HepG2 (cell line): ENCODE results near the gene NAE1. TPM values are rescaled to one million over a fixed set of nuclear protein-coding genes. Genes with fewer than 3 reads are reported as not detected.

Experiments
- ATAC-seq: fragments of 200-7000 bp; cut with Tn5 transposase; 3 replicates; pipeline ENCODE4 v1.9.1; 2020; ENCODE audit warnings: mild to moderate bottlenecking, moderate library complexity
- BruUV-seq: library from RNA; stranded (reverse); fragments of 400-500 nt; replicated peaks from 2 replicates; lab custom pipeline; 2021; lab: Mats Ljungman, UMichigan
- CTCF ChIA-PET: fragments of 300-600 bp; formaldehyde crosslinking; extraction: SDS; loops from one replicate; lab custom pipeline; 2021; ENCODE audit warnings: low total read pairs, inconsistent platforms, low intra/inter-chr PET ratio; lab: Yijun Ruan, JAX
- POLR2A ChIA-PET: fragments of 350-600 bp; sonication (Branson Sonifier 250); formaldehyde crosslinking; loops from one replicate; lab custom pipeline; 2020; ENCODE audit warnings: antibody characterized with exemption, inconsistent platforms; lab: Yijun Ruan, JAX
- DNase-seq: peaks from one replicate; pipeline ENCODE4 v3.0.0-alpha.2; 2015; ENCODE audit warnings: low spot score
- FAIRE-seq: peaks from 3 replicates; lab custom pipeline; 2011; peaks lifted over from hg19 to GRCh38; lab: Jason Lieb, UNC
- H2AFZ ChIP-seq: one replicate; pipeline ENCODE4 v1.6.1; 2011; ENCODE audit warnings: low read length, inconsistent platforms
- H3K27ac ChIP-seq: fragments of 300-600 bp; 3 replicates; pipeline ENCODE4 v1.8.0; 2011; ENCODE audit warnings: mixed run types, mild to moderate bottlenecking, mixed read lengths, low read length, inconsistent platforms; ENCODE audit not compliant: insufficient read depth; ENCODE audit errors: extremely low read length
- H3K27me3 ChIP-seq, 2 experiments: fragments of 200-600 bp in 1 of 2; 2 replicates in 1 of 2; 3 replicates in 1 of 2; pipeline versions ENCODE4 v1.6.0 to v1.8.0; 2011; ENCODE audit warnings: low read length in 2 of 2, mild to moderate bottlenecking in 2 of 2, moderate library complexity in 2 of 2, inconsistent platforms in 1 of 2; ENCODE audit not compliant: insufficient read depth in 2 of 2, control insufficient read depth in 1 of 2
- H3K36me3 ChIP-seq, 2 experiments: fragments of 200-600 bp in 1 of 2; replicated peaks in 1 of 2; 2 replicates in 1 of 2; 3 replicates in 1 of 2; pipeline versions ENCODE4 v1.5.1 to v1.8.0; 2011; ENCODE audit warnings: low read length in 2 of 2, inconsistent platforms in 1 of 2; ENCODE audit not compliant: insufficient read depth in 2 of 2, control insufficient read depth in 1 of 2
- H3K4me1 ChIP-seq: 2 replicates; pipeline ENCODE4 v1.5.1; 2012; ENCODE audit warnings: low read length, inconsistent platforms; ENCODE audit not compliant: insufficient read depth
- H3K4me2 ChIP-seq: 2 replicates; pipeline ENCODE4 v1.6.0; 2011; ENCODE audit warnings: low read depth, low read length, inconsistent platforms
- H3K4me3 ChIP-seq, 3 experiments: fragments of 200-600 bp in 1 of 3; sonication (generic), shearing (Covaris generic) in 1 of 3; replicated peaks in 1 of 3; 2 replicates each; pipeline ENCODE4 v1.5.1; 2011 to 2016; ENCODE audit warnings: low read length in 3 of 3, inconsistent platforms in 2 of 3, low read depth in 2 of 3, mild to moderate bottlenecking in 2 of 3, control low read depth in 1 of 3, mixed read lengths in 1 of 3; ENCODE audit not compliant: insufficient read depth in 1 of 3
- H3K79me2 ChIP-seq: one replicate; pipeline ENCODE4 v1.6.1; 2011; ENCODE audit warnings: low read length, inconsistent platforms; ENCODE audit not compliant: insufficient read depth
- H3K9ac ChIP-seq: 2 replicates; pipeline ENCODE4 v1.6.0; 2011; ENCODE audit warnings: mild to moderate bottlenecking, low read depth, low read length, inconsistent platforms; ENCODE audit not compliant: insufficient read depth
- H3K9me3 ChIP-seq: 2 replicates; pipeline ENCODE4 v1.5.1; 2012; ENCODE audit warnings: mild to moderate bottlenecking, low read length
- H4K20me1 ChIP-seq: 2 replicates; pipeline ENCODE4 v1.6.0; 2011; ENCODE audit warnings: inconsistent platforms, mild to moderate bottlenecking, low read length, moderate library complexity; ENCODE audit not compliant: insufficient read depth
- HOXA5 ChIP-seq: sonication (generic); formaldehyde crosslinking; IDR thresholded peaks from 2 replicates; pipeline ENCODE4 v1.4.0; 2020; ENCODE audit warnings: missing genetic modification reagents
- PHF20 ChIP-seq: sonication (generic); formaldehyde crosslinking; IDR thresholded peaks from 2 replicates; pipeline ENCODE4 v1.5.0; 2020; ENCODE audit warnings: mild to moderate bottlenecking, missing genetic modification reagents
- POLR2G ChIP-seq: fragments of 200-400 bp; formaldehyde crosslinking; IDR thresholded peaks from 2 replicates; pipeline ENCODE4 v1.6.1; 2018; ENCODE audit warnings: mild to moderate bottlenecking, low read depth, low read length, moderate library complexity
- ZNF124 ChIP-seq: sonication (generic); formaldehyde crosslinking; IDR thresholded peaks from 2 replicates; pipeline ENCODE4 v1.4.0; 2020; ENCODE audit warnings: missing genetic modification reagents
- ZNF20 ChIP-seq: sonication (generic); formaldehyde crosslinking; IDR thresholded peaks from 2 replicates; pipeline ENCODE4 v1.4.0; 2020; ENCODE audit warnings: mild to moderate bottlenecking, moderate library complexity, missing genetic modification reagents
- ZNF746 ChIP-seq: sonication (generic); formaldehyde crosslinking; IDR thresholded peaks from 2 replicates; pipeline ENCODE4 v1.8.0; 2022; ENCODE audit warnings: mild to moderate bottlenecking, missing genetic modification reagents
- WGBS: methylation state at CpG from one replicate; pipeline ENCODE4 v1.1.6; 2017; ENCODE audit warnings: low lambda C conversion rate; 5-methylcytosine and 5-hydroxymethylcytosine counted together
- in situ Hi-C: cut with HindIII; loops from 2 replicates; pipeline ENCODE4 v1.10.0; 2017; ENCODE audit warnings: low pct_unique_long_range_greater_than_20kb; ENCODE audit not compliant: extremely low pct_ligation_motif_present
- intact Hi-C: fragments of 100-400 bp; cut with micrococcal nuclease; formaldehyde crosslinking; loops from one replicate; pipeline ENCODE4 v1.10.0; 2022; ENCODE audit not compliant: unreplicated experiment
- polyA plus RNA-seq, 8 experiments: library from polyadenylated mRNA; depleted of rRNA in 3 of 8; stranded (reverse) in 7 of 8; unstranded in 1 of 8; fragments of >200 nt; fragmentation: Illumina TruSeq in 4 of 8; extraction: Trizol in 4 of 8; gene quantifications; 2 replicates each; pipeline versions ENCODE4 v1.2.1 to v1.2.3, GENCODE V29; 2011 to 2016; ENCODE audit warnings: low read depth in 4 of 8, missing spikeins in 1 of 8, mixed read lengths in 1 of 8; ENCODE audit not compliant: insufficient read depth in 1 of 8
- total RNA-seq, 5 experiments: library from RNA; depleted of rRNA; stranded (reverse); fragments of >200 nt; fragmentation: Illumina TruSeq; extraction: Trizol; gene quantifications; 2 replicates each; pipeline ENCODE4 v1.2.3, GENCODE V29; 2016; ENCODE audit warnings: low read depth in 1 of 5
- TF ChIP-seq, protein P1 (sequence below): sonication (generic); formaldehyde crosslinking; IDR thresholded peaks from 2 replicates; pipeline ENCODE4 v1.5.0; 2020; ENCODE audit warnings: mild to moderate bottlenecking, missing genetic modification reagents
- TF ChIP-seq, protein P2 (sequence below): sonication (generic); formaldehyde crosslinking; IDR thresholded peaks from 2 replicates; pipeline ENCODE4 v1.4.0; 2020; ENCODE audit warnings: mild to moderate bottlenecking, low read depth, missing genetic modification reagents
- TF ChIP-seq, protein P3 (sequence below): IDR thresholded peaks from 2 replicates; pipeline ENCODE4 v1.6.1; 2016; ENCODE audit warnings: mild to moderate bottlenecking

NAE1 gene
- total and polyA plus RNA-seq, 2 of the 13 experiments (the other 11 are each of a cell fraction or from before 2014, with no cell fraction given), result 95.7 to 206 TPM

DNA sequence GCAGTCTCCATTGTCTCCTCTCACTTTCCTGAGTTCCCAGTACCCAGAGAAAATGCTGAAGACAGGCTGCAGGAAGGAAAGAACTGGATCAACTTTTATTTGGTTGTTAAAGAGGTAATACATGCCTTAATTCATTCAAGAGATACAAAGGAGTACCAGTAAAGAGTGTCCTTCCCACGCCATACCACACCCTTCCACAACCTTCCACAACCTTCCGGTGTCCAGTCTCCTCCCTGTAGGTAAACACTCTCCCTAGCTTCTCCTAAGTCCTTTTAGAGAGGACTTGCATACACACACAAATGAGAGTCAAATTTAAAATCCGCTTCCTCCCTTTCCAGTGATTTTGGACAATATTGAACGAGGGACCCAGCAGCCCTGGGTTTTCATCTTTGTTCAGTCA lies 10.6 kb upstream of the NAE1 start:
- Histone ChIP-seq H3K27me3 (peaks cover 7 to 49% of the 10 kb centered on the region in 2 experiments; a peak in 4 of 5 replicates), H3K79me2 (no peaks in the 10 kb centered on the region), H3K4me1 (peaks cover 15% of the 10 kb centered on the region; the same call in 1 of the 2 replicates), H2AFZ (no peak overlapping the region), H3K9ac (no peak overlapping the region), H3K27ac (no peak overlapping the region), H3K36me3 (no peaks in the 10 kb centered on the region), H3K9me3 (no peaks in the 10 kb centered on the region), H4K20me1 (no peaks in the 10 kb centered on the region), H3K4me2 (no peak overlapping the region), H3K4me3 (no peak overlapping the region)
- ChIA-PET POLR2A (no interaction called here), CTCF (no interaction called here)
- intact Hi-C loops, result loop anchor here (10.0 kb wide), 1 partner anchor 87 kb away; the partner anchor contains the start of gene DYNC1LI2
- FAIRE-seq (no peak), ATAC-seq (no peak), DNase-seq (no peak)
- in situ Hi-C loops, result no loop called here
- 16% methylated on average over 4 of the region's 4 CpGs for WGBS
- no TSS peak for BruUV-seq
- TF ChIP-seq, protein P1, sequence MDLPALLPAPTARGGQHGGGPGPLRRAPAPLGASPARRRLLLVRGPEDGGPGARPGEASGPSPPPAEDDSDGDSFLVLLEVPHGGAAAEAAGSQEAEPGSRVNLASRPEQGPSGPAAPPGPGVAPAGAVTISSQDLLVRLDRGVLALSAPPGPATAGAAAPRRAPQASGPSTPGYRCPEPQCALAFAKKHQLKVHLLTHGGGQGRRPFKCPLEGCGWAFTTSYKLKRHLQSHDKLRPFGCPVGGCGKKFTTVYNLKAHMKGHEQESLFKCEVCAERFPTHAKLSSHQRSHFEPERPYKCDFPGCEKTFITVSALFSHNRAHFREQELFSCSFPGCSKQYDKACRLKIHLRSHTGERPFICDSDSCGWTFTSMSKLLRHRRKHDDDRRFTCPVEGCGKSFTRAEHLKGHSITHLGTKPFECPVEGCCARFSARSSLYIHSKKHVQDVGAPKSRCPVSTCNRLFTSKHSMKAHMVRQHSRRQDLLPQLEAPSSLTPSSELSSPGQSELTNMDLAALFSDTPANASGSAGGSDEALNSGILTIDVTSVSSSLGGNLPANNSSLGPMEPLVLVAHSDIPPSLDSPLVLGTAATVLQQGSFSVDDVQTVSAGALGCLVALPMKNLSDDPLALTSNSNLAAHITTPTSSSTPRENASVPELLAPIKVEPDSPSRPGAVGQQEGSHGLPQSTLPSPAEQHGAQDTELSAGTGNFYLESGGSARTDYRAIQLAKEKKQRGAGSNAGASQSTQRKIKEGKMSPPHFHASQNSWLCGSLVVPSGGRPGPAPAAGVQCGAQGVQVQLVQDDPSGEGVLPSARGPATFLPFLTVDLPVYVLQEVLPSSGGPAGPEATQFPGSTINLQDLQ, result no peak
- TF ChIP-seq ZNF124 (CRISPR knock-in tag) (no peak), PHF20 (CRISPR knock-in tag) (no peak), ZNF746 (CRISPR knock-in tag) (no peak), POLR2G (no peak), ZNF20 (no peak), HOXA5 (no peak)
- TF ChIP-seq, protein P2, sequence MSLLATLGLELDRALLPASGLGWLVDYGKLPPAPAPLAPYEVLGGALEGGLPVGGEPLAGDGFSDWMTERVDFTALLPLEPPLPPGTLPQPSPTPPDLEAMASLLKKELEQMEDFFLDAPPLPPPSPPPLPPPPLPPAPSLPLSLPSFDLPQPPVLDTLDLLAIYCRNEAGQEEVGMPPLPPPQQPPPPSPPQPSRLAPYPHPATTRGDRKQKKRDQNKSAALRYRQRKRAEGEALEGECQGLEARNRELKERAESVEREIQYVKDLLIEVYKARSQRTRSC (CRISPR knock-in tag), result no peak
- TF ChIP-seq, protein P3, sequence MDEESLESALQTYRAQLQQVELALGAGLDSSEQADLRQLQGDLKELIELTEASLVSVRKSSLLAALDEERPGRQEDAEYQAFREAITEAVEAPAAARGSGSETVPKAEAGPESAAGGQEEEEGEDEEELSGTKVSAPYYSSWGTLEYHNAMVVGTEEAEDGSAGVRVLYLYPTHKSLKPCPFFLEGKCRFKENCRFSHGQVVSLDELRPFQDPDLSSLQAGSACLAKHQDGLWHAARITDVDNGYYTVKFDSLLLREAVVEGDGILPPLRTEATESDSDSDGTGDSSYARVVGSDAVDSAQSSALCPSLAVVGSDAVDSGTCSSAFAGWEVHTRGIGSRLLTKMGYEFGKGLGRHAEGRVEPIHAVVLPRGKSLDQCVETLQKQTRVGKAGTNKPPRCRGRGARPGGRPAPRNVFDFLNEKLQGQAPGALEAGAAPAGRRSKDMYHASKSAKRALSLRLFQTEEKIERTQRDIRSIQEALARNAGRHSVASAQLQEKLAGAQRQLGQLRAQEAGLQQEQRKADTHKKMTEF, result no peak
